ENCODE measurements around the gene GPR84.

The GPR84 gene

GRCh38 chr12:54373649-54374561, 9.6 kb upstream of the GPR84 start:
- DNase-seq: no peak

- no peak for DNase-seq
Measured at GRCh38 chr12:54372113-54372806, 8.0 kb upstream of the GPR84 start.

- no peak for DNase-seq
Measured at GRCh38 chr12:54371328-54372112, 7.2 kb upstream of the GPR84 start.

- DNase-seq: no peak
Measured at GRCh38 chr12:54370171-54370730, 6.0 kb upstream of the GPR84 start.

GRCh38 chr12:54369597-54370131, 5.4 kb upstream of the GPR84 start:
- no peak for DNase-seq

GRCh38 chr12:54368709-54369596, 4.7 kb upstream of the GPR84 start:
- DNase-seq: peak; percentile 79

GRCh38 chr12:54368025-54368708, 3.9 kb upstream of the GPR84 start:
- DNase-seq: no peak

- no peak for DNase-seq
Measured at GRCh38 chr12:54363618-54364017, 668 bp downstream of the GPR84 start.

GRCh38 chr12:54363047-54363446, 1.2 kb downstream of the GPR84 start:
- no peak for DNase-seq

GRCh38 chr12:54360717-54361456, 3.4 kb downstream of the GPR84 start:
- peak; percentile 38 for DNase-seq

- DNase-seq: no peak
Measured at GRCh38 chr12:54359762-54360351, 4.4 kb downstream of the GPR84 start.

GRCh38 chr12:54358945-54359761, 5.1 kb downstream of the GPR84 start:
- peak; percentile 93 for DNase-seq

GRCh38 chr12:54358191-54358944, 5.9 kb downstream of the GPR84 start:
- peak; percentile 18 for DNase-seq

GRCh38 chr12:54357506-54358190, 6.6 kb downstream of the GPR84 start:
- no peak for DNase-seq

- DNase-seq: no peak
Measured at GRCh38 chr12:54356951-54357356, 7.3 kb downstream of the GPR84 start.

GRCh38 chr12:54356228-54356627, 8.1 kb downstream of the GPR84 start:
- DNase-seq: no peak

GRCh38 chr12:54355104-54355815, 9.0 kb downstream of the GPR84 start:
- DNase-seq: no peak
